Epithelial cell of proximal tubule (primary cell): ENCODE results near the gene SNX22. TPM values are rescaled to one million over a fixed set of nuclear protein-coding genes. Genes with fewer than 3 reads are reported as not detected.

Experiments
- DNase-seq: peaks from one replicate; pipeline ENCODE4 v3.0.0-alpha.2; 2011; ENCODE audit warnings: low read depth
- H3K4me3 ChIP-seq: 2 replicates; pipeline ENCODE4 v1.5.1; 2011; ENCODE audit warnings: low read depth, mild to moderate bottlenecking, low read length
- CTCF ChIP-seq: conservative IDR thresholded peaks from 2 replicates; pipeline ENCODE4 v1.5.1; 2012; ENCODE audit warnings: low read depth, mild to moderate bottlenecking, low read length
- total RNA-seq: library from RNA; depleted of rRNA; stranded (reverse); fragments of >200 nt; gene quantifications from 2 replicates; pipeline ENCODE4 v1.2.3, GENCODE V29; 2015

Gene SNX22
- total RNA-seq, 1 donor from 2014 or later = 0.86 TPM

DNA sequence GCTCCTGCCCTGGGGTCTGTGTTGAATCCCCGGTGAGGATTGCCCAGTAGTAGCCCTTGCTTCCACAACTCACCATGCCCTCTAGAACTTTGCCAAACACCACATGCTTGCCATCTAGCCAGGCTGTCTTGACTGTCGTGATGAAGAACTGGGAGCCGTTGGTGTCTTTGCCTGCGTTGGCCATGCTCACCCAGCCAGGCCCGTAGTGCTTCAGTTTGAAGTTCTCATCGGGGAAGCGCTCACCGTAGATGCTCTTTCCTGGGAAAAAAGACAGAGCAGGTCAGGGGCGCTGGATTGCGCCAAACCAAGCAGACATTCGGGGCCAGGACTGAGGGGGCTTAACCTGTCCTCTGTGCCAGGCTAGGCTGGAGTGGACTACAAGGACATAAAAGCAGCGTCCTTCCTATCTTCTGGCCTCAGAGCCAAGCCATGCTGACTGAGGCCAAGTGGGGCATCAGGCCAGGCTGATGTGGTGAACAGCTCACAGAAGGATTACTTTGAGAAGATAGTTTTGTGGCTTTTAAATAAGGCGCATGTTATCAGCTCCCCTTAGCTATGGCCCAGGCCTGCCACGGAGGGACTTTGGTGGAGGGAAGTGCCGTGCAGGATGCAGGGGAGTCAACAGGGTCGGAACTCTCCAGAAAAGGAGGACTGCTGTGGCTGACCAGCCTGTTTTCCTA is 5.3 kb downstream of the SNX22 start:
- no peak for DNase-seq
- no peak for TF ChIP-seq CTCF
- H3K4me3 ChIP-seq = no peak overlapping the region

- DNase-seq = no peak
- H3K4me3 ChIP-seq = no peak overlapping the region
- TF ChIP-seq CTCF = no peak
These were observed 6.1 kb downstream of the SNX22 start for GRCh38 chr15:64157599-64158125.

- TF ChIP-seq CTCF = no peak
- no peak for DNase-seq
- no peak overlapping the region for H3K4me3 ChIP-seq
These were observed 7.0 kb downstream of the SNX22 start for GRCh38 chr15:64158363-64159134.

DNA sequence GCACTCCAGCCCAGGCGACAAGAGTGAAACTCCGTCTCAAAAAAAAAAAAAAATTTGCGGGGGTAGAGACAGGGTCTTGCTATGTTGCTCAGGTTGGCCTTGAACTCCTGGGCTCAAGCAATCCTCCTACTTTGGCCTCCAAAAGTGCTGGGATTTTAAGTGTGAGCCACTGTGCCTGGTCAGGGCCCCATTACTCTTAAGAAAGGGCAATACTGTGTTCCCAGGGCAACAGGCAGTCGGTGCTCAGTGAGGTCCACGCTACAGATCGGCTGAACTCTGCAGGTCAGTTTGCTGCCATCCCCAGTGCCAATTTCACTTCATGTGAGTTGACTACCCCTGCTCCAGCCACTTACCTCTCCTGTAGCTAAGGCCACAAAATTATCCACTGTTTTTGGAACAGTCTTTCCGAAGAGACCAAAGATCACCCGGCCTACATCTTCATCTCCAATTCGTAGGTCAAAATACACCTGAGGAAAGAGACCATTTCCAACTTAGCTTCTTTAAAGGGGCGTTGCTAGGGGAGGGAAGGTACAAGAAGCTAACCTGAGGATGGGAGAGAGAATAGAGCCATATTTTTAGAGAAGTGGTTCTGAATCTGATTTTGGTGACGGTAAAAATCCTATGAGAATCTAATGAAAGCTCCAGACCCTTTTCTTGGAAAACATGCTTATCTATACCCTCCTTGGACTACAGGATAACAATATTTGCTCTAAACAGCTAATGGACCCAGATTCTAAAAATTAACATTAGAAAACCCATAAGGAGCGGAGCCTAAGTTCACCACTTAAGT is 10.4 kb downstream of the SNX22 start:
- H3K4me3 ChIP-seq = peak overlapping the region; percentile 77
- DNase-seq = no peak
- no peak for TF ChIP-seq CTCF

GRCh38 chr15:64162478-64162868 is 10.9 kb downstream of the SNX22 start:
- no peak for DNase-seq
- H3K4me3 ChIP-seq = peak overlapping the region; percentile 77
- no peak for TF ChIP-seq CTCF

DNA sequence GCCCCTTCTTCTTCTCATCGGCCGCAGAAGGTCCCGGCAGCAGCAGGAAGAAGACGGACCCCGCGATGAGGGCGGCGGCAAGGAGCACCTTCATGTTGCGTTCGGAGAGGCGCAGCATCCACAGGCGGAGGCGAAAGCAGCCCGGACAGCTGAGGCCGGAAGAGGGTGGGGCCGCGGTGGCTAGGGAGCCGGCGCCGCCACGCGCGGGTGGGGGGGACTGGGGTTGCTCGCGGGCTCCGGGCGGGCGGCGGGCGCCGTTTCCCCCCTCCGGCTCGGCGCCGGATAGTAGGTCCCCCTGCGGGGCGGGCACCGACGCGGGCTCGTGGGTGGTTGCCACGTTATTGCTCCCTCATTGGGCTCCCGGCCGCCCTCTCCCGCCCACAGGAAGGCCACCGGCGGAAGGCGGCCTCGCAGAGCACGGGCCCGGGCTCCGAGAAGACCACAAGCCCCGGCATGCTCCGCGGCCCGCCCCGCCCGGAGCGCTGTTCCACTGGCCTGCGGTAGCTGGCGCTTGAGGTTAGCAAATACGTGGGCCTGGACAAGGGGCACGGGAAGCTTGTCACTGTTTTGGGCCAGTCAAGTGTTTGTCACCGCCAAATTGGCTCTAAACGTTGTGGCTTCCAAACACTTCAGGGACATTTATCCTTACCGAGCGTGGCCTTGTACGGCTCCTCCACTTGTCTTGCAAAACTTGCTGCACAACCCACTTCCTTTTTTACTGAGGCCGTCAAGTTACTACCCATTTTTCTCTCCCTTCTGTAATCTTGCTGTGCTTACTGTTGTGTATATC is 11.5 kb downstream of the SNX22 start, which contains the start of gene PPIB:
Gene PPIB (minus strand): TSS at position 154 of the 790 bp plus-strand sequence. CDS start 36 bp downstream, at position 118.
- peak; percentile 43 for DNase-seq
- TF ChIP-seq CTCF = peak; percentile 41
- peak within 1 kb of the TSS; percentile 77 for H3K4me3 ChIP-seq
